GM12892 (cell line): ENCODE data around the gene NRXN3.

Experiments used
- POLR2A ChIP-seq: IDR thresholded peaks from 2 replicates; pipeline ENCODE4 v1.6.1; 2011; ENCODE audit warnings: low read depth, low read length, control low read depth
- POLR2AphosphoS5 ChIP-seq: IDR thresholded peaks from 2 replicates; pipeline ENCODE4 v1.6.1; 2011; ENCODE audit warnings: low read depth, low read length, control low read depth
- TAF1 ChIP-seq: IDR thresholded peaks from 2 replicates; pipeline ENCODE4 v1.6.1; 2011; ENCODE audit warnings: low read depth, mild to moderate bottlenecking, control low read depth, low read length, borderline replicate concordance

DNA sequence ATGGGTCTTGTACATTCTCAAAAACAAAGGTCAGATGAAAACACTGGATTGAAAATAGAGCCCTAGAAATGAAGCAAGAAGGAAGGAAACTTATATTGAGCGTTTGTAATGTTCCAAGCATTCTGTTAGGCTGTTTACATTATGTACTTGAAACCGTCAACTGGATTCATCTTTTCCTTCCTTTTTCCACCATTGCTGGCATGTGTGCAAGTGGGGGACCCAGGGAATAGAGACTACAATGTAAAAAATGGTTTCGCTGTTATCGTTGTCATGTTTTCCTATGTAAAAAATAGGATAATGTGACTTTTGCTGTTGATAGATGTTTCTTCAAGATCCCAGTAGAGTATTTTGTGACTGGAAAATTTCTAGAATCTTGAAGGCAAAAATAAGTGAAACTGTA lies 913.2 kb downstream of the NRXN3 start:
- no peak for TF ChIP-seq POLR2AphosphoS5
- no peak for TF ChIP-seq TAF1
- no peak for TF ChIP-seq POLR2A
